Measurements from ENCODE around the gene ACY1.

DNA sequence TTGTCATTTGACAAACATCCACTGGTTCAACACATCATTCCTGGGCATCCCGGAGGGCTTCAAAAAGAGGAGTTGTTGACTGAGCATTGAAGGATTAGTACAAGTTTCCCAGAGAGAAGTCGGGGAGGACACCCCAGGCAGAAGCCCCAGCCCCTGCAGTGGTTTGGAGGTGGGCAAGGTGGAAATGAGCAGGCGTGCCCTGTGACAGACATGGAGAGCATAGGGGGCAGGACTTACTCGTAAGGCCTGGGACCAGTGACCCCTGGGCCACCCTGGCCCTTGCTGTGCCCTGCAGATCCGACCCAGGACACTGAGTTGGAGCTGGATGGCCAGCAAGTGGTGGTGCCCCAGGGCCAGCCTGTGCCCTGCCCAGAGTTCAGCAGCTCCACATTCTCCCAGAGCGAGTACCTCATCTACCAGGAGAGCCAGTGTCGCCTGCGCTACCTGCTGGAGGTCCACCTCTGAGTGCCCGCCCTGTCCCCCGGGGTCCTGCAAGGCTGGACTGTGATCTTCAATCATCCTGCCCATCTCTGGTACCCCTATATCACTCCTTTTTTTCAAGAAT is 35.2 kb upstream of the ACY1 start:
- no peak for TF ChIP-seq POLR2A (IDR thresholded peaks at IDR 0.05)
- TF ChIP-seq, protein P1, sequence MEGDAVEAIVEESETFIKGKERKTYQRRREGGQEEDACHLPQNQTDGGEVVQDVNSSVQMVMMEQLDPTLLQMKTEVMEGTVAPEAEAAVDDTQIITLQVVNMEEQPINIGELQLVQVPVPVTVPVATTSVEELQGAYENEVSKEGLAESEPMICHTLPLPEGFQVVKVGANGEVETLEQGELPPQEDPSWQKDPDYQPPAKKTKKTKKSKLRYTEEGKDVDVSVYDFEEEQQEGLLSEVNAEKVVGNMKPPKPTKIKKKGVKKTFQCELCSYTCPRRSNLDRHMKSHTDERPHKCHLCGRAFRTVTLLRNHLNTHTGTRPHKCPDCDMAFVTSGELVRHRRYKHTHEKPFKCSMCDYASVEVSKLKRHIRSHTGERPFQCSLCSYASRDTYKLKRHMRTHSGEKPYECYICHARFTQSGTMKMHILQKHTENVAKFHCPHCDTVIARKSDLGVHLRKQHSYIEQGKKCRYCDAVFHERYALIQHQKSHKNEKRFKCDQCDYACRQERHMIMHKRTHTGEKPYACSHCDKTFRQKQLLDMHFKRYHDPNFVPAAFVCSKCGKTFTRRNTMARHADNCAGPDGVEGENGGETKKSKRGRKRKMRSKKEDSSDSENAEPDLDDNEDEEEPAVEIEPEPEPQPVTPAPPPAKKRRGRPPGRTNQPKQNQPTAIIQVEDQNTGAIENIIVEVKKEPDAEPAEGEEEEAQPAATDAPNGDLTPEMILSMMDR (IDR thresholded peaks at IDR 0.05): no peak
